OCI-M2 (cell line): ENCODE results near the gene HIF1A.
"Not testable (repeated sequence)": the region's sequence is repeated elsewhere in the genome, so short reads cannot be mapped to it uniquely, and the experiment has no call there.

Experiments used
- DNase-seq: peaks from one replicate; lab custom pipeline; 2025; ENCODE audit not compliant: unreplicated experiment; lab: John Stamatoyannopoulos, UW

The HIF1A gene

DNA sequence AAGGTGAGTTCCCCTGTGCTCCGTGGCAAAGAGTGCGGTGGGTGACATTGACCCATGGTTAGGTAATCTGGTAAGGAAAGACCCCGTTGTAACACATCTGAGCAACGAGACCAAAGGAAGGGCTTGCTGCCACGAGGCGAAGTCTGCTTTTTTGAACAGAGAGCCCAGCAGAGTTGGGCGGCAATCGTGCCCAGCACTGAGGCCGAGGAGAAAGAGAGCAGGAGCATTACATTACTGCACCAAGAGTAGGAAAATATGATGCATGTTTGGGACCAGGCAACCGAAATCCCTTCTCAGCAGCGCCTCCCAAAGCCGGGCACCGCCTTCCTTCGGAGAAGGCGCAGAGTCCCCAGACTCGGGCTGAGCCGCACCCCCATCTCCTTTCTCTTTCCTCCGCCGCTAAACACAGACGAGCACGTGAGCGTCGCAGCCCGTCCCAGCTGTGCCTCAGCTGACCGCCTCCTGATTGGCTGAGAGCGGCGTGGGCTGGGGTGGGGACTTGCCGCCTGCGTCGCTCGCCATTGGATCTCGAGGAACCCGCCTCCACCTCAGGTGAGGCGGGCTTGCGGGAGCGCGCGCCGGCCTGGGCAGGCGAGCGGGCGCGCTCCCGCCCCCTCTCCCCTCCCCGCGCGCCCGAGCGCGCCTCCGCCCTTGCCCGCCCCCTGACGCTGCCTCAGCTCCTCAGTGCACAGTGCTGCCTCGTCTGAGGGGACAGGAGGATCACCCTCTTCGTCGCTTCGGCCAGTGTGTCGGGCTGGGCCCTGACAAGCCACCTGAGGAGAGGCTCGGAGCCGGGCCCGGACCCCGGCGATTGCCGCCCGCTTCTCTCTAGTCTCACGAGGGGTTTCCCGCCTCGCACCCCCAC is at the start of gene HIF1A:
HIF1A (plus strand) TSS at position 684 of the 865 bp plus-strand sequence. CDS start 292 bp downstream, outside the sequence.
- DNase-seq: peak; percentile 74

DNA sequence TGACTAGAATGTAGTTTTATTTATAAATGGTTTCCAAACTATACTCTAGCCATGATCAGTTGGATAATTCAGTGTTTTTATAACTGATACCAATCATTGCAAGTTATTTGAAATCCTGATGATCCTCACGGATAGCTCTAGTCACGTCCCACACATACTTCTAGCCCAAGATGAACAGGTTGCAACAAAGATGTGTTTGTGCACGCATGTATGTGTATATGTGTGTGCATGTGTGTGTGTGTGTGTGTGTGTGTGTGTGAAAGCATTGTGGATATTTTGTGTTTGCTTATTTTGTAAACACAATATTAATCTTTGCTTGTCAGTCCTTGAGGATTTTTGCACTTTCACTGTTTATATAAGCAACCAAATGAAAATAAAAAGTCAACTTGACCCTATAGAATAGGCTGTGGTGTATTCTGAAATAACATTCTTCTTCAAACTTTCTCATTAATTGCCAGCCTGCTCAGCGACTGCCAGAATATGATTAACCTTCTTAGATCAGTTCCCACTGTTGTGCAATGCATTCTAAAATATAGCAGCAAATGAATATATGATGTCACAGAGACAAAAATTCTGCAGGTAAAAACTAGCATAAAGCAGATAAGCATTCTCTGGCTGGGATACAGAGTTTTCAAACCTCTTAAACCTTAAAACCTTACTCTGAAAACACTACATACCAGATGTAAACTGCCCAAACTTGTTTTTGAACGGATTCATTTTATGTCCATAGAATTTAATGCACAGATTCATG is 48.8 kb upstream of the HIF1A start:
- no peak for DNase-seq

DNA sequence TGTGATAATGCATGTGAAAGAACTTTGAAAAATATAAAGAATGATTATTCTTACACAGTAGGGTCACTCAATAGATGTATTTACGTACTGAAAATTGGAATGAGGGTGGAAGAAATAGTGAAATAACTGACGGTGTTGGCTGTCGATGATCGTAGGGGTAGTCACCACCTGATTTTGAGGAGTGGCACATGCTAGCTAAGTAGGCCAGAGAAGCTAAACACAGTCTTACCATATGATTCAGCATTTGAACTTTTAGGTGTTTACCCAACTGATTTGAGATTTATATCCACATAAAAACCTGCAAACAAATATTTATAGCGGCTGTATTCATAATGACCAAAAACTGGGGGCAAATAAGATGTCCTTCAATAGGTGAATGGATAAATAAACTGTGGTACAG is 47.6 kb upstream of the HIF1A start:
- no peak for DNase-seq

DNA sequence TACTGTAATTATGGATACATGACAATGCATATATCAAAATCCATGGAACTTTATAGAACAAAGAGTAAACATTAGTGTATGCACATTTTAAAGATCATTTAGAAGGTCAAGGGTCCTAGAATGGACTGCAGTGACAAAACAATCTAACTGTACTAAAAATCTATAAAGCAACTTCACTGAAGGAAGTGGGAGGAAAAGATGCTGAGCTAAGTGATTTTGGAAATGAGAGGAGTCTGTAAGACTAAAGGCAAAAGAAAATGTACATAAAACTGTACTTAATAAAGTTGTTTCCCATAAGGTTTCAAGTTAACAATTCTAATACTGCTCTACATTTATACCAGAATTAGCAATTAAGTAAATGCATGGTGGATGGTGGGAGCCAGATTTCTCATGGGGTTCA is 46.9 kb upstream of the HIF1A start:
- DNase-seq: no peak

DNA sequence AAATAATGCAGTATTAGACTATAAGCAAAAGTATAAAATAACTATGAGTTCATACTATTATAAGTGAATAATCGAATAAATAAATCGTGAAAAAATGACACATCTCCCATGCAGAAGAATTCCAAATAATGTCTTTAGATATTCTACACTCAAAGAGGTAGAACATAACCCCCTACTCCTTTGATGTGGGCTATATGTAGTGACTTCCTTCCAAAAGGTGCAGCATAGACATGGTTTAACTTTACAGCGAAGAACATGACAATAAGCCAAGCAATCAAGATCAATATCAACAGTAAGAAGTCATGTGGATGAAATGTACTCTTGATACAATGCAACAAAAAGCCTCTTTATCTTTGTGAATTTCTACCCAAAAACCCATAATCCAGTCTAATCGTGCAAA is 46.0 kb upstream of the HIF1A start:
- DNase-seq: no peak

DNA sequence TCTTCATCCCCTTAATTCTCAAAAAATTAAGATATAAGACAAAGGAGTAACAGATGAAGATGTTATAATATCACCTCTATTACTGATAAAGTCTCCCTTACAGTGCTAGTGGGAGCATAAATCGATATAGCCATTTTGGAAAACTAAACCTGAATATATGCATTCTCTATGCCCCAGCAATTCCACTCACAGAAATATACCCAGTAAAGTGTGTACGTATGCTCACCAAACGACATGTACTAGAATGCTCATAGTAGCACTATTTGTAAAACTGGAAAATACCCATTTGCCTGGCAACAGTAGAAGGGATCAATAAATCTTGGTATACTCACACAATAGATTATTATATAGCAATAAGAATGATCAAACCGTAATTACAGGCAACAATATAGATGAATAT is 44.0 kb upstream of the HIF1A start:
- DNase-seq: no peak

DNA sequence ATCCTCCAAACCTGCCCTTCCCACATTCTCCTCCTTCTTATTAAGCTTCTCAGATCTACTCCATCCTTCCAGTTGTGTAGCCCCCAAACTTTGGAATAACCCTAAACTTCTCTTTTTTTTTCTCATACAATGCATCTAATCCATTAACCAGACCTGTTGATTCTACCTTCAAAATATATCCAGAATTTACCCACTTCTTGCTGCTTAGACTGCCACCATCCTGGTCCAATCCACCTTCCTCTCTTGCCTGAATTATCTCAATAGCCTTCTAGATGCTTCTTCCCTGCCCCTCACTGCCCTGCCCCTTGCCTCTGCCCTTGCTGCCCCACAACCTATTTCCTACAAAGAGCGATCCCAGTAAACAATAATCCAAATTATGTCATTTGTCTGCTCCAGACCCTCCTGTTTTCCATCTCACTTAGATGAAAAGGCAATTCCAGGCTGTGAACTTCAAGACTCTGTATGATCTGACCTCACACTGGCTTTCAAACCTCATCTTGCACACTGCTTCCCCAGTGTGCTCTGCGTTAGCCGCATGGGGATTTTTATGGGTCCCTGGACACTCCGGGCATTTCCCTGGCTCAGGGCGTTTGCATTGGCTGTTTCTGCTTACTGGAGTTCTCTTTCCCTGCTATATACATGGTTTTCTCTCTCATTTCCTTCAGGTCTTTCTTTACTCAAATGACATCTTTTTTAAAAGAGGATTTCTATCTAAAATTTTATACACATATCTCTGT is 42.6 kb upstream of the HIF1A start:
- DNase-seq: no peak

DNA sequence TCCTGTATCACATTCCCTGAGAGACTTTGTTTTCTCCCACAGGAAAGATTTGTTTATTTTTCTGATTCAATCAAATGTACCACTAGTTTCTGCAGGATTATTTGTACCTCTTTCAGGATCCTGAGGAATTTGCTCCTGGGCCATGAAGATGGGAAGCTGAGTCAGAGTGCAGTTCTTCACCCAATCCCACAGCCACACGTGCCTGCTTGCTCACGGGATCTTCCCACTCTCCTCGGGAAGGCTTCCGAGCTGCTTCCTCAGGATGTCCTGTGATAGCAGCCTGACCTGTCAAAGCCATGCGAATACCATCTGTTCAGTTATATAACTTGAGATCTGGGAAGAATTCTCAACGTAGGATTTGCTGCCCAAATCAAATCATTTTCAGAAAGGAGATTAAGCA is 41.8 kb upstream of the HIF1A start:
- DNase-seq: no peak

DNA sequence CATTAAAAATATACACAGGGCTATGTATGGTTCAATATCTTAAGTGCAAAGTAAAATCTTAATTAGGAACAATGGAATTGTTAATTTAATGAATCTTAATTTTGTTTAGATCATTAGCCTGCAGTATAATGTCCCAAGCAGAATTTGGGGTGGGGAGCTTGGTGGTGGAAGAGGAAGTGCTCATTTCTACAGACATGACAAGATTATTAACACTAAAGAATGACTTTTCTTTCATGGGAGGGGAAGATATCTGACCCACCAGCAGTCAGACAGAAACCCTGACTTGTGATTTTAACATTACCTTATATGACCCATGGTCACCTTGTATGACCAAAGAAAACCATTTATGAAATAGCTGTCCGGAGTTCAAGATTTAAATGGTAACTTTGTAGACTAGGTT is 41.3 kb upstream of the HIF1A start:
- DNase-seq: no peak

DNA sequence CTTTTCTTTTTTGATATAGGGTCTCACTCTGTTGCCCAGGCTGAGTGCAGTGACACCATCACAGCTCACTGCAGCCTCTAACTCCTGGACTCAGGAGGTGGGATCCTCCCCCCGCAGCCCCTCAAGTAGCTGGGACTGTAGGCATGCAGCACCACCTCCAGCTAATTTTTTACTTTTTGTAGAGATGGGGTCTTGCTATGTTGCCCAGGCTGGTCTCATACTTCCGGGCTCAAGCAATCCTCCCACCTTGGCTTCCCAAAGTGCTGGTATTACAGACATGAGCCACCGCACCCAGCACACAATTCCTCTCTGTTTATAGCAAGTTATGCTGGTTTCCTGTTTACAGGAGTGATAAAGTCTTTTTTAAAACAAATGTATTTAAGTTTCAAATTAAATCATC is 39.5 kb upstream of the HIF1A start:
- no peak for DNase-seq

DNA sequence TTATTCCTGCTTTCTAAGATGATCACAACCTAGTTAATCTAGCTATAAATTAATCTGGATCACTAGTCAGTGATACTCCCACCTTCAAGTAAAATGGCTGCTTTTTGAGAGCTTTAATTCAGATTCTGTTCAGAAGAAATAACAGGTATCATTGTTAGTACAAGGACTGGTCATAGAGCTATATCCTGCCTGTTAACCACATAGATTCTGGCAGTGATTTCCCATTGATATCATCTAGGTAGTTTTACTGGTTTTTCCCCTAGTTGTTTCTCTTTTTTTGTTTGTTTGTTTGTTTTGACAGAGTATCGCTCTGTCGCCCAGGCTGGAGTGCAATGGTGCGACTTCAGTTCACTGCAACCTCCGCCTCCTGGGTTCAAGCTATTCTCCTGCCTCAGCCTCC is 39.0 kb upstream of the HIF1A start:
- no peak for DNase-seq

DNA sequence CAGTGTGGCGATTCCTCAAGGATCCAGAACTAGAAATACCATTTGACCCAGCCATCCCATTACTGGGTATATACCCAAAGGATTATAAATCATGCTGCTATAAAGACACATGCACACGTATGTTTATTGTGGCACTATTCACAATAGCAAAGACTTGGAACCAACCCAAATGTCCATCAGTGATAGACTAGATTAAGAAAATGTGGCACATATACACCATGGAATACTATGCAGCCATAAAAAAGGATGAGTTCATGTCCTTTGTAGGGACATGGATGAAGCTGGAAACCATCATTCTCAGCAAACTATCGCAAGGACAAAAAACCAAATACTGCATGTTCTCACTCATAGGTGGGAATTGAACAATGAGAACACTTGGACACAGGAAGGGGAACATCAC is 37.2 kb upstream of the HIF1A start:
- not testable (repeated sequence) for DNase-seq

DNA sequence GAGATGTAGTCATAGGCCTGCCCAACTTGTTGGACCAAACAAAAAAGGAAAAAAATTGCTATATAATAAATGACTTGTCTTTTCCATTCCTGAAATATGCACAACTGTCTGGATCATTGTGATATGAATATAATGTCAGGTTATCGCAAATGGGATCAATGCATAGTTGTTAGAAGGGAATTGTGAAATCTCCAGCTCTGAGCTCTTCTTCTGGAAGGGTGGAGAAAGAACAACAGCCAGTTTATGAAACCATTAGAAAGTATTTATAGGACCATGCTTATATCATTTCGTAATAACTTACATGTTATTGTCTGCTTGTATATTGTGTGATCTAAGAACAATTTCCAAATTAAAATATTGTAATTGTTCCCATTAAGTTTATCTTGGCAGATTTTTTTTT is 35.7 kb upstream of the HIF1A start:
- no peak for DNase-seq

DNA sequence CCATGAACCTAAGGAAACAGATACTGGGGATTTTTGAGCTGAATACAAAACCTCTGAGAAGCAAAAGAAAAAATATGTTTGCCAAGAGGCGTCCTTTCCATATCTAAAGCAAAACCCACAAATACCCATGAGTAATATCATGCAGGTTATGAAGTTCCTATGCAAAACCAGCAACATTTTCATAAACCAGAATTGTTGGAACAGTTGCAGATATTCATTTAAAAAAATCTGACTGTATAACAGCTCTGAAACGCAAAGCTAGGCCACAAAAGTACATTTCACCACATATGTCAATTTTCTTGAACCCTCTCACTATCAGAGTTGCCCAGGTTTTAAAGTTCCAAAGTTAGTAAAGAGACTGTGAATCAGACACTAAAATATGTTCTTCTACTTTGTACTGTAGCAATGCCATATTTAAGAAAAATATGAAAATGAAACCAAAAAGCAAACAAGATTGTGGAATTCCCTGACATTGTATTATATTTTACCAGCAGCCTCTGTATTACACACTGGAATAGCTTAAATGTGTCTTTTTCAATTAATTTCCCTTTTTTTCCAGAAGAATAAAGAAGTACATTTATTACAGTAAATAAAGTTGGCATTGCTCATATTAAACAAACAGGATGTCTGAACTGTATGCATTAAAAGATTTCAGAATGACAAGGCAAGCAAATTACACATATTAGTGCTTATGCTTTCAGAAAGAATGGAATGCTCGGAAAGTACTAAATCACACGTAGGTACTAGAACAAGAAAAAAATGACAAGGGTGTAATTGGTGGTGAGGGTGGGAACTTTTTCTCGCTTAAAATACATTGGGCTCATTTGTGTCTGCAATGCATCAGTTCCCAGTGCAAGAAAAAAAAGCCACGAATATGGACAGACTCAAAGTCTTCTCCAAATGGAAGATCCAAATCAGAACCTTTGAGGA is 33.6 kb upstream of the HIF1A start:
- DNase-seq: no peak

DNA sequence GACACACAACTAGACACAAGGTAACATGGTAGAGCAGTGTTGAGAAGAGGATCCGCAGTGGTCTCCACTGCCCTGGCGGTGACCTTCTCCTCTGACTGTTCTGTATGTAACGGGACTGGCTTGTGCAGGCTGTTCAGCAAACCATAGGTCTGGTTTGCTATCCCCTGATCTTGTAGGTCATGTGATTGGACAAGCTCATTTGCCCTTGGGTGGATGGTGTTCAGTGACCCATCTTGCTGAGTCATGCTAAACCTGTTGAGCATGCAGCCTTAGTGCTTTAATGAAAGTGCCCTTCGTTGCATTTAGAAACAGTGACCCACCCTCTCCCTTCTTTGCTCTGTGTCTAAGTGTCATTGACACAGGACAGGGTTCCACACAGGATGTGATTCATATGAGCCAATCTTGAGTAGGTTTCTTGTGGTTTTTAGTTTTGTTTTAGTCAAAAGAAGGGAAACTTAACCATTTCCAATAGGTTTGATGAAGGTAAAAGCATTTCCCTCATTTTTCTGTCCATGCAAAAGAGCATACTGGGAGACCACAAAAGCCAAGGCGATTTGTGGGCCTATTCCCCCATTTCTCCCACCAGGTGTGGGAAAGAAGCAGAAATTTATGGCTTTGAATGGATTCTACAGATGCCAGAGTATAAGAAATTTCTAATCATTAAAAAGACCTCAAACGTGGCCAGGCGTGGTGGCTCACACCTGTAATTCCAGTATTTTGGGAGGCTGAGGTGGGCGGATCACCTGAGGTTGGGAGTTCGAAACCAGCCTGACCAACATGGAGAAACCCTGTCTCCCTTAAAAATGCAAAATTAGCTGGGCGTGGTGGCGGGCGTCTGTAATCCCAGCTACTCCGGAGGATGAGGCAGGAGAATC is 32.6 kb upstream of the HIF1A start:
- DNase-seq: no peak

DNA sequence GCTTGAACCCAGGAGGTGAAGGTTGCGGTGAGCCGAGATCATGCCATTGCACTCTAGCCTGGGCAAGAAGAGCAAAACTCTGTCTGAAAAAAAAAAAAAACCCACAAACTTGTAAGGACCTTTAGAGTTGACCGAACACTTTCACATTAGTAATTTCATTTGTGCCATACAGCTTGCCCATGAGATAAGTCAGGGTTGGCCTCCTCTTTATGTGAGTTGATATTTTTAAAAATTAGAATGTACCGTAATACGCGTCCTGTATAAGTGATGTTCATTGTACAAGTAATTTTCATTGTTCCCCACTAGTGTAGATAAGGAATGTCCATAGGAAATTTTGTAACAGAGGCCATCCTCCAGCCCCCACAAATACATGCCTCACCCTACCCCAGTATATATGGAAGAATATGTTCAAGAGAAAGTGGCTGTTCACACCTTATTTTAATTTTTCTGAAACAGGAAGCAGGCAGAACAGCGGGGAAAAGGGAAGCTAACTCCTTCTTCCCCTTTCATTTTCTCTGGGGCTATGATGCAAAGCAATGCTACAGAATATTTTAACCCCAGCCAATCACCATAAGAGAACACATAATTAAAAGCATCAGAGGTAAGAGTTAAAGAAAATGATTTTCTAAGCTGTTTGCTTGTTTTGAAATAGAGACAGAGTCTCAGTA is 31.9 kb upstream of the HIF1A start:
- DNase-seq: no peak

DNA sequence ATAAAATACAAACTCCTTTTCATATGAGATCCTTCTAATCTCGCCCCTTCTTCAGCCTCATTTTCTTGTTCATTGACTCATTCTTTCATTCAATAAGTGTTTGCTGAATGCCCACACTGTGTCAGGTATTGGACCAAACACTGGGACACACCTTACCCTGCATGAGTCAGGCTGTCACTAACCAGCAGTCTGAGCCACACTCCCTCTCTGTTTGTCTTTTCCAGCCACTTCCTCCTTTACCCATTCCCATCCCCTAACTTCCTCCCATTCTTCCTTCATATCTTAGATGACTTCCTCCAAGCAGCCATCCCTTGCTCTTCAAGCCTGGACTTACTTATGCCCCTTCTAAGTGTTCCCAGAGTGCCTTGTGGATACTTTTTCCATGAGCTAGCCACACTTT is 27.0 kb upstream of the HIF1A start:
- no peak for DNase-seq

DNA sequence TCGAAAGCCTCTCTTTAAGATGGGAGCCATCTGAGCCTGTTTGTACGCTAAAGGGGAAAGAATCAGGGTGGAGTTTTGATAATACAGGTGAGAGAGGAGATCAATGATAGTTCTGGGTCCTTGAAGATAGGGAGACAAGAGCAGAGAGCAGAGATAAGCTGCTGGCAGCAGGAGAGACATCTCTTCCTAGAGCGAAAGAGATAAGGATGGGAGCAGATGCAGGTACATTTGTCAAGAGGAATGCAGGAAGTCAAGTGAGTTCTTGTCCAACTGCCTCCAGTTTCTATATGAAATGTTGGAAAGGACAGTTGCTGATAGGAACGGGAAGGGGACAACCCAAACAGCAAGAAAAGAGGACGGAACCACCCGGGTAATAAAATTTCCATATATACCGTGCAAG is 24.7 kb upstream of the HIF1A start:
- DNase-seq: no peak

DNA sequence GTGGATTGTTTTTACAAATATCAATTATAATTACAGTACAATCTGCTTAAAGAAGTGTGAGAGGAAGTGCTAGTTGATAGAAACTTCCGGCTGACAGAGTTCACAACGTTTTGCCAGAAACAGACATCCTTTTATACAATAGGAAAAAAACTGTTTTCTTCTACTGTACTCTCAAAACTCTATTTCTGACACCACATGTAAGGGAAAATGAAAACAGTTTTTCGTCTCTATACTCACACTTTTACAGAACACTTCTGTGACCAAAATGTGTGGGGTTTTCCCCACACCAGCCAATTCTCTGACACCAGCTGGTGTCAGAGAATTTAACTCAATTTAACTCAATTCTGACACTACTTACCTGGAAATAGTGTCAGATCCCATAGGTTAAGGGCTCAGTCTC is 24.2 kb upstream of the HIF1A start:
- DNase-seq: no peak
